GM23338 (cell line): ENCODE measurements around the gene PPP2R3B. TPM values are rescaled to one million over a fixed set of nuclear protein-coding genes. Genes with fewer than 3 reads are reported as not detected.
"Not testable (repeated sequence)": the region's sequence is repeated elsewhere in the genome, so short reads cannot be mapped to it uniquely, and the experiment has no call there.

Experiments
- ATAC-seq: fragments of 200-7000 bp; cut with Tn5 transposase; 3 replicates; pipeline ENCODE4 v1.9.1; 2020
- DNase-seq: peaks from one replicate; pipeline ENCODE4 v3.0.0-alpha.2; 2015; ENCODE audit warnings: low spot score
- H2AFZ ChIP-seq: fragments of 200-600 bp; sonication (generic); 2 replicates; pipeline ENCODE4 v1.8.0; 2016; ENCODE audit warnings: antibody characterized with exemption, mild to moderate bottlenecking, moderate library complexity
- H3F3A ChIP-seq: fragments of 200-600 bp; sonication (generic); replicated peaks from 2 replicates; pipeline ENCODE4 v1.8.0; 2017; ENCODE audit warnings: antibody characterized with exemption, mixed run types, low read depth
- H3K27ac ChIP-seq: fragments of 200-600 bp; sonication (generic); 2 replicates; pipeline ENCODE4 v1.6.1; 2016; ENCODE audit warnings: low read depth
- H3K27me3 ChIP-seq: fragments of 200-600 bp; sonication (generic); 2 replicates; pipeline ENCODE4 v1.8.0; 2016; ENCODE audit warnings: mild to moderate bottlenecking, mixed run types, moderate library complexity; ENCODE audit not compliant: insufficient read depth
- H3K36me3 ChIP-seq: fragments of 200-600 bp; sonication (generic); 2 replicates; pipeline ENCODE4 v1.8.0; 2016; ENCODE audit warnings: mild to moderate bottlenecking; ENCODE audit not compliant: insufficient read depth
- H3K4me1 ChIP-seq: fragments of 200-600 bp; sonication (generic); 2 replicates; pipeline ENCODE4 v1.8.0; 2016; ENCODE audit warnings: mild to moderate bottlenecking, moderate library complexity; ENCODE audit not compliant: insufficient read depth
- H3K4me2 ChIP-seq: fragments of 200-600 bp; sonication (generic); 2 replicates; pipeline ENCODE4 v1.7.1; 2017; ENCODE audit warnings: mixed run types
- H3K4me3 ChIP-seq: fragments of 200-600 bp; sonication (generic); 2 replicates; pipeline ENCODE4 v1.6.1; 2016; ENCODE audit warnings: mixed run types
- H3K79me2 ChIP-seq: fragments of 200-600 bp; sonication (generic); replicated peaks from 2 replicates; pipeline ENCODE4 v1.8.0; 2017; ENCODE audit warnings: mild to moderate bottlenecking; ENCODE audit not compliant: insufficient read depth
- H3K9me2 ChIP-seq: fragments of 200-600 bp; sonication (generic); 2 replicates; pipeline ENCODE4 v1.8.0; 2017; ENCODE audit not compliant: insufficient read depth
- H4K20me1 ChIP-seq: fragments of 200-600 bp; sonication (generic); replicated peaks from 2 replicates; pipeline ENCODE4 v1.8.0; 2017; ENCODE audit warnings: mild to moderate bottlenecking; ENCODE audit not compliant: insufficient read depth
- H3K27ac Mint-ChIP-seq: 2 replicates; pipeline ENCODE4 v1.8.0; 2020; ENCODE audit warnings: inconsistent platforms, mild to moderate bottlenecking, moderate library complexity, mixed read lengths
- H3K27me3 Mint-ChIP-seq: 3 replicates; pipeline ENCODE4 v1.8.0; 2022; ENCODE audit warnings: low read depth, mild to moderate bottlenecking, moderate library complexity, mixed read lengths, inconsistent platforms; ENCODE audit not compliant: insufficient read depth, poor library complexity
- H3K36me3 Mint-ChIP-seq: 3 replicates; pipeline ENCODE4 v1.8.0; 2021; ENCODE audit warnings: low read depth, mild to moderate bottlenecking, inconsistent platforms, moderate library complexity, mixed read lengths
- H3K4me1 Mint-ChIP-seq: 3 replicates; pipeline ENCODE4 v1.8.0; 2020; ENCODE audit warnings: mild to moderate bottlenecking, inconsistent platforms, mixed read lengths
- H3K4me3 Mint-ChIP-seq: 3 replicates; pipeline ENCODE4 v1.8.0; 2021; ENCODE audit warnings: moderate library complexity, mild to moderate bottlenecking, inconsistent platforms, mixed read lengths
- H3K9me3 Mint-ChIP-seq: 3 replicates; pipeline ENCODE4 v1.8.0; 2020; ENCODE audit warnings: moderate library complexity, mild to moderate bottlenecking, inconsistent platforms, mixed read lengths
- CREB1 ChIP-seq: fragments of 250-450 bp; sonication (Bioruptor Pico); IDR thresholded peaks from 2 replicates; pipeline ENCODE4 v1.5.0; 2020; ENCODE audit warnings: low read depth, mild to moderate bottlenecking, moderate library complexity
- polyA plus RNA-seq: library from polyadenylated mRNA; unstranded; fragments of >200 nt; fragmentation: Nextera tagmentation; extraction: Ambion mirVana; gene quantifications from 2 replicates; pipeline ENCODE4 v1.2.1, GENCODE V29; 2016
- total RNA-seq: library from RNA; depleted of rRNA; stranded (reverse); fragments of >200 nt; shearing (Covaris generic); gene quantifications from 2 replicates; pipeline ENCODE4 v1.2.3, GENCODE V29; 2014
- TF ChIP-seq, protein P1 (sequence below): fragments of 250-450 bp; sonication (Bioruptor Pico); IDR thresholded peaks from 2 replicates; pipeline ENCODE4 v1.5.0; 2020; ENCODE audit warnings: mild to moderate bottlenecking, moderate library complexity
- TF ChIP-seq, protein P2 (sequence below), 2 experiments: fragments of 200-600 bp in 1 of 2; sonication (generic) in 1 of 2; conservative IDR thresholded peaks; 2 replicates each; pipeline versions ENCODE4 v1.5.1 to v1.6.1; 2016 to 2017; ENCODE audit warnings: antibody characterized with exemption in 2 of 2, low read depth in 2 of 2, mild to moderate bottlenecking in 2 of 2, moderate library complexity in 1 of 2

Gene PPP2R3B
- total and polyA plus RNA-seq, 2 experiments from 2014 or later: 50.1 to 104 TPM

DNA sequence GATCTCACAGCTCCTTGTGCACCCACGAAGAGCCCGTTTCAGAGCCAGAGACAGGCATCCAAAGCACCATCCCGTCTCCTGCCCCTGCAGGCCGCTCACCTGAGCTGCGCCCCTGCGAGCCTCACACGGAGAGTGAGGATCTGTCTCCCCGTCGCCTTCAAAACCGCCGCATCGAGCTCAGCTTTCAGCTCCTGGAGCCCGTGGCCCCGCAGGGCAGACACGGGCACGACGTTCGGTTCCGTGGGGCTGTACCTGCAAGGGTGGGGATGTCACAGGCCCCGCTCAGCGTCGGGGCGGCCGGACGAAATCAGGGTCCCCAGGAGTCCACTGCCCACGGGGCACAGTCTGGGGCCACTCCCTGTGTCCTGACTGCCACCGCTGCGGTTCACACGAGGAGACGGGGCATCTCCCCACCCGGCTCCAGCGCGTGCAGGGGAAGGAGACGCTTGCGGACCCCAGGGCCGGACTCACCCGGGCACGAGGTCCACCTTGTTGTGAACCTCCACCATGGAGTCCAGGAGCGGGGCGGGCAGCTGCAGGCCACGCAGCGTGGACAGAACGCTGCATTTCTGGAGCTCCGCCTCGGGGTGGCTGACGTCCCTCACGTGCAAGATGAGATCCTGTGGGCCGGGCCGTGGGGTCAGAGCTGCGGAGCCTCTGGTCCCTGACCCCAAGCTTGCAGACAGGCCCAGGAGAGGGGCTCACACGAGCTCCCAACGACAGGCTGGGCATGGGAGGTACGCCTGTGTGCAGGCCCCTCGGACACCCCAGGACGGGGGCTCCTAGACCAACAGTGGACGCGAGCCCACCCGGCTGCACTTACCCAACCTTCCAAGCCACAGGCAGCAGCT is 79.2 kb downstream of the PPP2R3B start (continued):
- TF ChIP-seq, protein P1, sequence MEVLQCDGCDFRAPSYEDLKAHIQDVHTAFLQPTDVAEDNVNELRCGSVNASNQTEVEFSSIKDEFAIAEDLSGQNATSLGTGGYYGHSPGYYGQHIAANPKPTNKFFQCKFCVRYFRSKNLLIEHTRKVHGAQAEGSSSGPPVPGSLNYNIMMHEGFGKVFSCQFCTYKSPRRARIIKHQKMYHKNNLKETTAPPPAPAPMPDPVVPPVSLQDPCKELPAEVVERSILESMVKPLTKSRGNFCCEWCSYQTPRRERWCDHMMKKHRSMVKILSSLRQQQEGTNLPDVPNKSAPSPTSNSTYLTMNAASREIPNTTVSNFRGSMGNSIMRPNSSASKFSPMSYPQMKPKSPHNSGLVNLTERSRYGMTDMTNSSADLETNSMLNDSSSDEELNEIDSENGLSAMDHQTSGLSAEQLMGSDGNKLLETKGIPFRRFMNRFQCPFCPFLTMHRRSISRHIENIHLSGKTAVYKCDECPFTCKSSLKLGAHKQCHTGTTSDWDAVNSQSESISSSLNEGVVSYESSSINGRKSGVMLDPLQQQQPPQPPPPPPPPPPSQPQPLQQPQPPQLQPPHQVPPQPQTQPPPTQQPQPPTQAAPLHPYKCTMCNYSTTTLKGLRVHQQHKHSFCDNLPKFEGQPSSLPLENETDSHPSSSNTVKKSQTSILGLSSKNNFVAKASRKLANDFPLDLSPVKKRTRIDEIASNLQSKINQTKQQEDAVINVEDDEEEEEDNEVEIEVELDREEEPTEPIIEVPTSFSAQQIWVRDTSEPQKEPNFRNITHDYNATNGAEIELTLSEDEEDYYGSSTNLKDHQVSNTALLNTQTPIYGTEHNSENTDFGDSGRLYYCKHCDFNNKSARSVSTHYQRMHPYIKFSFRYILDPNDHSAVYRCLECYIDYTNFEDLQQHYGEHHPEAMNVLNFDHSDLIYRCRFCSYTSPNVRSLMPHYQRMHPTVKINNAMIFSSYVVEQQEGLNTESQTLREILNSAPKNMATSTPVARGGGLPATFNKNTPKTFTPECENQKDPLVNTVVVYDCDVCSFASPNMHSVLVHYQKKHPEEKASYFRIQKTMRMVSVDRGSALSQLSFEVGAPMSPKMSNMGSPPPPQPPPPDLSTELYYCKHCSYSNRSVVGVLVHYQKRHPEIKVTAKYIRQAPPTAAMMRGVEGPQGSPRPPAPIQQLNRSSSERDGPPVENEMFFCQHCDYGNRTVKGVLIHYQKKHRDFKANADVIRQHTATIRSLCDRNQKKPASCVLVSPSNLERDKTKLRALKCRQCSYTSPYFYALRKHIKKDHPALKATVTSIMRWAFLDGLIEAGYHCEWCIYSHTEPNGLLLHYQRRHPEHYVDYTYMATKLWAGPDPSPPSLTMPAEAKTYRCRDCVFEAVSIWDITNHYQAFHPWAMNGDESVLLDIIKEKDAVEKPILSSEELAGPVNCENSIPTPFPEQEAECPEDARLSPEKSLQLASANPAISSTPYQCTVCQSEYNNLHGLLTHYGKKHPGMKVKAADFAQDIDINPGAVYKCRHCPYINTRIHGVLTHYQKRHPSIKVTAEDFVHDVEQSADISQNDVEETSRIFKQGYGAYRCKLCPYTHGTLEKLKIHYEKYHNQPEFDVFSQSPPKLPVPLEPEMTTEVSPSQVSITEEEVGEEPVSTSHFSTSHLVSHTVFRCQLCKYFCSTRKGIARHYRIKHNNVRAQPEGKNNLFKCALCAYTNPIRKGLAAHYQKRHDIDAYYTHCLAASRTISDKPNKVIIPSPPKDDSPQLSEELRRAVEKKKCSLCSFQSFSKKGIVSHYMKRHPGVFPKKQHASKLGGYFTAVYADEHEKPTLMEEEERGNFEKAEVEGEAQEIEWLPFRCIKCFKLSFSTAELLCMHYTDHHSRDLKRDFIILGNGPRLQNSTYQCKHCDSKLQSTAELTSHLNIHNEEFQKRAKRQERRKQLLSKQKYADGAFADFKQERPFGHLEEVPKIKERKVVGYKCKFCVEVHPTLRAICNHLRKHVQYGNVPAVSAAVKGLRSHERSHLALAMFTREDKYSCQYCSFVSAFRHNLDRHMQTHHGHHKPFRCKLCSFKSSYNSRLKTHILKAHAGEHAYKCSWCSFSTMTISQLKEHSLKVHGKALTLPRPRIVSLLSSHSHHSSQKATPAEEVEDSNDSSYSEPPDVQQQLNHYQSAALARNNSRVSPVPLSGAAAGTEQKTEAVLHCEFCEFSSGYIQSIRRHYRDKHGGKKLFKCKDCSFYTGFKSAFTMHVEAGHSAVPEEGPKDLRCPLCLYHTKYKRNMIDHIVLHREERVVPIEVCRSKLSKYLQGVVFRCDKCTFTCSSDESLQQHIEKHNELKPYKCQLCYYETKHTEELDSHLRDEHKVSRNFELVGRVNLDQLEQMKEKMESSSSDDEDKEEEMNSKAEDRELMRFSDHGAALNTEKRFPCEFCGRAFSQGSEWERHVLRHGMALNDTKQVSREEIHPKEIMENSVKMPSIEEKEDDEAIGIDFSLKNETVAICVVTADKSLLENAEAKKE: no peak
- no peak for TF ChIP-seq CREB1 (CRISPR knock-in tag)
- TF ChIP-seq, protein P2, sequence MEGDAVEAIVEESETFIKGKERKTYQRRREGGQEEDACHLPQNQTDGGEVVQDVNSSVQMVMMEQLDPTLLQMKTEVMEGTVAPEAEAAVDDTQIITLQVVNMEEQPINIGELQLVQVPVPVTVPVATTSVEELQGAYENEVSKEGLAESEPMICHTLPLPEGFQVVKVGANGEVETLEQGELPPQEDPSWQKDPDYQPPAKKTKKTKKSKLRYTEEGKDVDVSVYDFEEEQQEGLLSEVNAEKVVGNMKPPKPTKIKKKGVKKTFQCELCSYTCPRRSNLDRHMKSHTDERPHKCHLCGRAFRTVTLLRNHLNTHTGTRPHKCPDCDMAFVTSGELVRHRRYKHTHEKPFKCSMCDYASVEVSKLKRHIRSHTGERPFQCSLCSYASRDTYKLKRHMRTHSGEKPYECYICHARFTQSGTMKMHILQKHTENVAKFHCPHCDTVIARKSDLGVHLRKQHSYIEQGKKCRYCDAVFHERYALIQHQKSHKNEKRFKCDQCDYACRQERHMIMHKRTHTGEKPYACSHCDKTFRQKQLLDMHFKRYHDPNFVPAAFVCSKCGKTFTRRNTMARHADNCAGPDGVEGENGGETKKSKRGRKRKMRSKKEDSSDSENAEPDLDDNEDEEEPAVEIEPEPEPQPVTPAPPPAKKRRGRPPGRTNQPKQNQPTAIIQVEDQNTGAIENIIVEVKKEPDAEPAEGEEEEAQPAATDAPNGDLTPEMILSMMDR (conservative IDR thresholded peaks at IDR 0.05; ENCODE audit: low read depth in 2 of 2): no peak

DNA sequence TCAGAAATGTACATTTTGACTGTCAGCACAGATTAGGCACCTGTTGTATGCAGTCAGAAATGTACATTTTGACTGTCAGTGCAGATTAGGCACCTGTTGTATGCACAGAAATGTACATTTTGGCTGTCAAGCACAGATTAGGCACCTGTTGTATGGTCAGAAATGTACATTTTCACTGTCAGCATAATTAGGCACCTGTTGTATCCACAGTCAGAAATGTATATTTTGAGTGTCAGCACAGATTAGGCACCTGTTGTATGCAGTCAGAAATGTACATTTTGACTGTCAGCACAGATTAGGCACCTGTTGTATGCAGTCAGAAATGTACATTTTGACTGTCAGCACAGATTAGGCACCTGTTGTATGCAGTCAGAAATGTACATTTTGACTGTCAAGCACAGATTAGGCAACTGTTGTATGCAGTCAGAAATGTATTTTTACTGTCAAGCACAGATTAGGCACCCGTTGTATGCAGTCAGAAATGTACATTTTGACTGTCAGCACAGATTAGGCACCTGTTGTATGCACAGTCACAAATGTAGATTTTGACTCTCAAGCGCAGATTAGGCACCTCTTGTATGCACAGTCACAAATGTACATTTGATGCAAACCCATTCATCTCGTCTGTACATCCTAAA is 80.0 kb downstream of the PPP2R3B start:
- not testable (repeated sequence) for H3K9me2 ChIP-seq, H3K9me3 Mint-ChIP-seq

DNA sequence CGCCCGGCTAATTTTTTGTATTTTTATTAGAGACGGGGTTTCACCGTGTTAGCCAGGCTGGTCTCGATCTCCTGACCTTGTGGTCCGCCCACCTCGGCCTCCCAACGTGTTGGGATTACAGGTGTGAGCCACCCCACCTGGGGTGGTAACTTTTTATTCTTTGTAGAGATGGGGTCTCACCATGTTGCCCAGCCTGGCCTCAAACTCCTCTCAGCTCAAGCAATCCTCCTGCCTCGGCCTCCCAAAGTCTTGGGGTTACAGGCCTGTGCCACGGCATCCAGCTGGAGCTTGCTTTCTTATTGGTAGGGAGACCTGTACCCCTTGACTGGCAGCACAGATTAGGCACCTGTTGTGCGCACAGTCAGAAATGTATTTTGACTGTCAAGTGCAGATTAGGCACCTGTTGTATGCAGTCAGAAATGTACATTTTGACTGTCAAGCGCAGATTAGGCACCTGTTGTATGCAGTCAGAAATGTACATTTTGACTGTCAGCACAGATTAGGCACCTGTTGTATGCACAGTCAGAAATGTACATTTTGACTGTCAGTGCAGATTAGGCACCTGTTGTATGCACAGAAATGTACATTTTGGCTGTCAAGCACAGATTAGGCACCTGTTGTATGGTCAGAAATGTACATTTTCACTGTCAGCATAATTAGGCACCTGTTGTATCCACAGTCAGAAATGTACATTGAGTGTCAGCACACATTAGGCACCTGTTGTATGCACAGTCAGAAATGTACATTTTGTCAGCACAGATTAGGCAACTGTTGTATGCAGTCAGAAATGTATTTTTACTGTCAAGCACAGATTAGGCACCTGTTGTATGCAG is 80.7 kb downstream of the PPP2R3B start:
- Histone ChIP-seq H3K36me3 (peaks cover 39% of the 10 kb centered on the region), H4K20me1 (peaks cover 19% of the 10 kb centered on the region), H3F3A (peaks cover 59% of the 10 kb centered on the region)
- H3K27me3 Mint-ChIP-seq: peaks cover 26% of the 10 kb centered on the region
- not testable (repeated sequence) for H3K79me2 ChIP-seq, H3K9me3 Mint-ChIP-seq, H3K27me3 ChIP-seq, H3K27ac ChIP-seq, H3K4me3 Mint-ChIP-seq, H3K4me3 ChIP-seq, H3K27ac Mint-ChIP-seq, DNase-seq, H3K4me1 ChIP-seq, H3K9me2 ChIP-seq, H3K4me2 ChIP-seq, ATAC-seq, H2AFZ ChIP-seq, H3K4me1 Mint-ChIP-seq
- H3K36me3 Mint-ChIP-seq: peaks cover 93% of the 10 kb centered on the region

More for the DNA sequence above, 80.0 kb downstream of the PPP2R3B start:
- not testable (repeated sequence) for ATAC-seq, H3K27me3 ChIP-seq, H3K4me1 Mint-ChIP-seq, H3K4me2 ChIP-seq, H3K27ac Mint-ChIP-seq, DNase-seq, H3K27ac ChIP-seq, H3K79me2 ChIP-seq, H3K4me3 ChIP-seq, H3K4me3 Mint-ChIP-seq, H3K4me1 ChIP-seq, H2AFZ ChIP-seq
- H3F3A ChIP-seq: peaks cover 52% of the 10 kb centered on the region
- H4K20me1 ChIP-seq: peaks cover 19% of the 10 kb centered on the region
- H3K27me3 Mint-ChIP-seq: peaks cover 26% of the 10 kb centered on the region
- H3K36me3 ChIP-seq: peaks cover 32% of the 10 kb centered on the region
- peaks cover 87% of the 10 kb centered on the region for H3K36me3 Mint-ChIP-seq
